ENCODE results near the gene PDK3.

GRCh38 chrX:24520472-24520871 is 55.4 kb downstream of the PDK3 start:
- TF ChIP-seq CTCF (IDR thresholded peaks at IDR 0.05; ENCODE audit: low read depth, low read length) (no peak), EZH2phosphoT487 (IDR thresholded peaks at IDR 0.05; ENCODE audit: low read depth) (no peak)
